ENCODE results near the gene MS4A6A.
"Not testable (repeated sequence)": the region's sequence is repeated elsewhere in the genome, so short reads cannot be mapped to it uniquely, and the experiment has no call there.

MS4A6A gene

DNA sequence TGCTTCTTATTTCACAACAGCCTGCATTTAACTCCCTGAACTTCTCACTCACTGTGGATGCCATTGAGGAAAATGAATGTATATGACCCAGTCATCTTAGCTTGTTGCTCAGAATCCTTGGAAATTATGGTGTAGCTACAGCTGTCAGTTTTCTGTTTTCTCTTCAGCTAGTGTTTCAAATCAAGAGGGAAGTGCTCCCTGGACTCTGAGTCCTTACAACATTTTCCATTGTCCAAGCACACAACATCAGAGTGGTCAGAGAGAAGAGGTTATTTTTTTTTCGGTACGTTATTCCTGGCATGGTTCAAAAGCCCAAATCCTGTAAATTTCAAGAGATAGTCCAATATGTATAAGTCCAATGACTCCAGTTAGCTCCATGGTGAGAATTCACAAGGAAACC lies 23.6 kb downstream of the MS4A6A start:
- in situ Hi-C loops (cut with HindIII; ENCODE audit: low sequenced_read_pairs): no loop called here
- no peak for DNase-seq (ENCODE audit: low read depth, low spot score)
- no peak overlapping the region for H3K4me3 ChIP-seq (ENCODE audit: low read depth, low read length)
- TF ChIP-seq, protein P1, sequence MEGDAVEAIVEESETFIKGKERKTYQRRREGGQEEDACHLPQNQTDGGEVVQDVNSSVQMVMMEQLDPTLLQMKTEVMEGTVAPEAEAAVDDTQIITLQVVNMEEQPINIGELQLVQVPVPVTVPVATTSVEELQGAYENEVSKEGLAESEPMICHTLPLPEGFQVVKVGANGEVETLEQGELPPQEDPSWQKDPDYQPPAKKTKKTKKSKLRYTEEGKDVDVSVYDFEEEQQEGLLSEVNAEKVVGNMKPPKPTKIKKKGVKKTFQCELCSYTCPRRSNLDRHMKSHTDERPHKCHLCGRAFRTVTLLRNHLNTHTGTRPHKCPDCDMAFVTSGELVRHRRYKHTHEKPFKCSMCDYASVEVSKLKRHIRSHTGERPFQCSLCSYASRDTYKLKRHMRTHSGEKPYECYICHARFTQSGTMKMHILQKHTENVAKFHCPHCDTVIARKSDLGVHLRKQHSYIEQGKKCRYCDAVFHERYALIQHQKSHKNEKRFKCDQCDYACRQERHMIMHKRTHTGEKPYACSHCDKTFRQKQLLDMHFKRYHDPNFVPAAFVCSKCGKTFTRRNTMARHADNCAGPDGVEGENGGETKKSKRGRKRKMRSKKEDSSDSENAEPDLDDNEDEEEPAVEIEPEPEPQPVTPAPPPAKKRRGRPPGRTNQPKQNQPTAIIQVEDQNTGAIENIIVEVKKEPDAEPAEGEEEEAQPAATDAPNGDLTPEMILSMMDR (IDR thresholded peaks at IDR 0.05; ENCODE audit: low read depth, low read length): no peak

DNA sequence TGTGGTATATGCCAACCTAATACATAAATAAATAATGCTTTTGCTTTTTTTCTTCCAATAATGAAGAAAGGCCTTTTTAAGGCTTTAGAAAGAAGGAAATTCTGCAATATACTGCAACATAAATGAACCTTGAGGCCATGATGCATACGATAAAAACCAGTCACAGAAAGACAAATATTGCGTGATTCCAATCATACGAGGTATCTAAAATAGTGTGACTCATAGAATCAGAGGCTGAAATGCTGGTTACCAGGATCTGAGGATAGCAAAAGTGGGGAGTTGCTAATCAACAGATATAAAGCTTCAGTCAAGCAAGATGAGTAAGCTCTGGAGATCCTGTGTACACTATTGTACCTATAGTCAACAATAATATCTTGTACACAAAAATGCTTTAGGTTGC lies 24.2 kb downstream of the MS4A6A start:
- no peak overlapping the region for H3K4me3 ChIP-seq (ENCODE audit: low read depth, low read length)
- in situ Hi-C loops (cut with HindIII; ENCODE audit: low sequenced_read_pairs): no loop called here
- TF ChIP-seq, protein P1 (IDR thresholded peaks at IDR 0.05; ENCODE audit: low read depth, low read length): no peak
- DNase-seq (ENCODE audit: low read depth, low spot score): no peak

DNA sequence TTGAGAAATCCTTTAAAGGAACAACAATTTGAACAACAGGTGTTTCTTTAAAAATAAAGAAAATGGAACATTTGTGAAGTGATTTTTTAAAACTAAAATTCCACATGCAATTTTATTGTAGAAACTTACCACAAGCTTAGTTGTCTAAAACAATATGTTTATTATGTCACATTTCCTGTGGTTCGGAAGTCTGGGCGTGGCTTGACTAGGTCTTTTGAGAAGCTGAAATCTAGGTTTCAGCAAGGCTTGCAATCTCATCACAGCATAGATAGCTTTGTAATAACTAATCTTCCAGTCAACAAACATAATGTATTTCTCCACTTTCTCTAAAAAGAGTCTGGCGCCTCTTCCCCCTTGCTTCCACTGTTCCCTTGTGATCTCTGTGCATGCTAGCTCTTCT lies 27.0 kb downstream of the MS4A6A start:
- H3K4me3 ChIP-seq (ENCODE audit: low read depth, low read length): no peak overlapping the region
- in situ Hi-C loops (cut with HindIII; ENCODE audit: low sequenced_read_pairs): no loop called here
- DNase-seq (ENCODE audit: low read depth, low spot score): no peak
- TF ChIP-seq, protein P1 (IDR thresholded peaks at IDR 0.05; ENCODE audit: low read depth, low read length): no peak

DNA sequence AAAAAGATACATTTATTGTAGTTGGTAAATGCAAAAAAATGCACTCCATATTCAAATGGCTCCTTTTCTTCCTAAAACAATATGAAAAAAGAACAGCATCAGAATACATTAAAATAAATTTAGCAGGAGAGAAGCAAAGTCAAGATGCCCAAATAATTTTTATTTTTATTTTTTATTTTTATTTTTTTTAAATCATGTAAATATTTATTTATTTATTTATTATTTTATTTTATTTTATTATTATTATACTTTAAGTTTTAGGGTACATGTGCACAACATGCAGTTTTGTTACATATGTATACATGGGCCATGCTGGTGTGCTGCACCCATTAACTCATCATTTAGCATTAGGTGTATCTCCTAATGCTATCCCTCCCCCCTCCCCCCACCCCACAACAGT lies 30.2 kb downstream of the MS4A6A start:
- H3K4me3 ChIP-seq (ENCODE audit: low read depth, low read length); in situ Hi-C loops (cut with HindIII; ENCODE audit: low sequenced_read_pairs); DNase-seq (ENCODE audit: low read depth, low spot score): not testable (repeated sequence)

DNA sequence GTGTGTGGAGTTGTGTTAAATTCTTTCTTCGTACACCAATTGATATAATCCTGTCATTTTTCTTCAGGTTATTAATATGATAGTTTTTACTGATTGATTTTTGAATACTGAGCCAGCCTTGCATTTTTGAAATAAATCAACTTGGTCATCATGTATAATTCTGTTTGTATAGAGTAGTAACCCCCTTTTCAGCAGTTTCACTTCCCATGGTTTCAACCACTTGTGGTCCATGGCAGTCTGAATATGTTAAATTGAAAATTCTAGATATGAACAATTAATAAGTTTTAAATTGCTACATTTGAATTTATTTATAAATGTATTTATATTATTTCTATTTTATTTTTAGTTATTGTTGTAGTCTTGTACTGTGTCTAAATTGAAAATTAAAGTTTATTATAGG lies 32.6 kb downstream of the MS4A6A start:
- in situ Hi-C loops (cut with HindIII; ENCODE audit: low sequenced_read_pairs): no loop called here
- H3K4me3 ChIP-seq (ENCODE audit: low read depth, low read length): no peak overlapping the region
- TF ChIP-seq, protein P1 (IDR thresholded peaks at IDR 0.05; ENCODE audit: low read depth, low read length): no peak
- no peak for DNase-seq (ENCODE audit: low read depth, low spot score)

DNA sequence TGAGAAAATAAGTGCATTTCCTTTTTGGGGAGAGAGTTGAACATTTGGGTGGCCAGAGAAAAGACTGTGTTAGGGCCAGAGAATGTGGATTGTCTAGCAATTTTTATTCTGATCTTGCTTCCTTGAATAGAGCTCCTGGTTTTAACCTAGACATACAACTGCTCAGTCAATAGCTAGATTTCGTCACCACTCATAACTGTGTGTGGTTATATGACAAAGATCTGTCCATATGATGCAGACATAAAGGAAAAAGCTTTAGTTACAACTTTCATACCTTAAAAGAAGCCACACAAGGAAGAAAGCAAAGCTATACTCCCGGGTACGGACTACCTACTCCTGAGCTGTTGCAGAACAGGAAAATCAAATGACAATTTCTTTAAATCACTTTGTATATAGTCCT lies 37.2 kb downstream of the MS4A6A start:
- H3K4me3 ChIP-seq (ENCODE audit: low read depth, low read length): no peak overlapping the region
- in situ Hi-C loops (cut with HindIII; ENCODE audit: low sequenced_read_pairs): no loop called here
- no peak for DNase-seq (ENCODE audit: low read depth, low spot score)
- TF ChIP-seq, protein P1 (IDR thresholded peaks at IDR 0.05; ENCODE audit: low read depth, low read length): no peak

DNA sequence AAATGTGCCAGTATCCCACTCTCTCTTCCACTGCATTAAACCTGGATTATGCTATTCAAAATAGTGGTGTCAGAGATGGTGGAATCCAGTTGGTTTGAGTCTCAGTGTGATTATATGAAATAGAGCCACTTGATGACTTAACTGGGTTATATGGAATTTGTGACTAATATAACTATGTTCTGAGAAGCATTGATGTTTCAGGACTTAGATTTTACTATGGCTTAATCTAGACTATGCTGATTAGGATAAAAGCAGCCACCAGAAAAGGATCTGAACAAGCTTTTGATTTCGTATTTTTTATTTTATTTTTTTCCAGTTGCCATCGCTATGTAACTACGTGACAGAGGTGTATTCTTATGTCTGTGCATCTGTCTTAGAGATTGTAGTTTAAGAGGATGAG lies 39.1 kb downstream of the MS4A6A start:
- in situ Hi-C loops (cut with HindIII; ENCODE audit: low sequenced_read_pairs): no loop called here
- TF ChIP-seq, protein P1 (IDR thresholded peaks at IDR 0.05; ENCODE audit: low read depth, low read length): no peak
- no peak overlapping the region for H3K4me3 ChIP-seq (ENCODE audit: low read depth, low read length)
- DNase-seq (ENCODE audit: low read depth, low spot score): no peak
